NCI-H774 (cell line): Measurements from ENCODE around the gene AIF1L.

Experiments
- DNase-seq: peaks from one replicate; lab custom pipeline; 2025; lab: John Stamatoyannopoulos, UW

Gene AIF1L

GRCh38 chr9:131096269-131097125 is at the start of gene AIF1L:
TSS of gene AIF1L (plus strand) at chr9:131096531. CDS start at chr9:131096630, 99 bp downstream.
- no peak for DNase-seq

- peak; percentile 42 for DNase-seq
These were observed 49.6 kb upstream of the AIF1L start for GRCh38 chr9:131046581-131047202.

GRCh38 chr9:131048332-131048731 is 48.0 kb upstream of the AIF1L start:
- DNase-seq, result no peak

- DNase-seq, result no peak
These were observed 47.5 kb upstream of the AIF1L start for GRCh38 chr9:131048820-131049219.

- no peak for DNase-seq
These were observed 46.3 kb upstream of the AIF1L start for GRCh38 chr9:131049829-131050715.

- no peak for DNase-seq
These were observed 45.5 kb upstream of the AIF1L start for GRCh38 chr9:131050831-131051230.

GRCh38 chr9:131051592-131052517 is 44.5 kb upstream of the AIF1L start:
- DNase-seq, result no peak

- DNase-seq, result no peak
These were observed 42.4 kb upstream of the AIF1L start for GRCh38 chr9:131053896-131054295.

- DNase-seq, result no peak
These were observed 39.4 kb upstream of the AIF1L start for GRCh38 chr9:131056781-131057506.

GRCh38 chr9:131060900-131061630 is 35.3 kb upstream of the AIF1L start:
- DNase-seq, result no peak

GRCh38 chr9:131062969-131063368 is 33.4 kb upstream of the AIF1L start:
- DNase-seq, result no peak

GRCh38 chr9:131065599-131065998 is 30.7 kb upstream of the AIF1L start:
- DNase-seq, result no peak

- no peak for DNase-seq
These were observed 28.7 kb upstream of the AIF1L start for GRCh38 chr9:131067625-131068024.

- no peak for DNase-seq
These were observed 28.1 kb upstream of the AIF1L start for GRCh38 chr9:131068076-131068816.

- DNase-seq, result no peak
These were observed 26.6 kb upstream of the AIF1L start for GRCh38 chr9:131069699-131070098.

- no peak for DNase-seq
These were observed 24.0 kb upstream of the AIF1L start for GRCh38 chr9:131072107-131072870.

GRCh38 chr9:131072871-131073237 is 23.5 kb upstream of the AIF1L start:
- DNase-seq, result no peak

- DNase-seq, result no peak
These were observed 19.8 kb upstream of the AIF1L start for GRCh38 chr9:131076347-131077195.
